HPDE6-E6E7 (cell line): ENCODE data around the gene AMZ1.
"Not testable (repeated sequence)": the region's sequence is repeated elsewhere in the genome, so short reads cannot be mapped to it uniquely, and the experiment has no call there.

Experiments
- DNase-seq: peaks from one replicate; pipeline ENCODE4 v3.0.0; 2011; ENCODE audit warnings: missing footprints; ENCODE audit errors: extremely low spot score

The AMZ1 gene

GRCh38 chr7:2691011-2691707, 3.2 kb downstream of the AMZ1 start:
- DNase-seq, result no peak

GRCh38 chr7:2691932-2692439, 4.0 kb downstream of the AMZ1 start:
- not testable (repeated sequence) for DNase-seq

GRCh38 chr7:2692543-2692942, 4.5 kb downstream of the AMZ1 start:
- no peak for DNase-seq

- DNase-seq, result not testable (repeated sequence)
Observed at GRCh38 chr7:2693420-2694121, 5.6 kb downstream of the AMZ1 start.

- not testable (repeated sequence) for DNase-seq
Observed at GRCh38 chr7:2694122-2694436, 6.1 kb downstream of the AMZ1 start.

GRCh38 chr7:2698581-2699288, 10.7 kb downstream of the AMZ1 start:
- no peak for DNase-seq

GRCh38 chr7:2699289-2699620, 11.3 kb downstream of the AMZ1 start:
- DNase-seq, result no peak

GRCh38 chr7:2700141-2700850, 12.3 kb downstream of the AMZ1 start:
- DNase-seq, result no peak

- no peak for DNase-seq
Observed at GRCh38 chr7:2701424-2701823, 13.4 kb downstream of the AMZ1 start.

- DNase-seq, result no peak
Observed at GRCh38 chr7:2701832-2702593, 14.0 kb downstream of the AMZ1 start.

GRCh38 chr7:2702594-2702957, 14.6 kb downstream of the AMZ1 start:
- no peak for DNase-seq

GRCh38 chr7:2705371-2706096, 17.5 kb downstream of the AMZ1 start:
- no peak for DNase-seq

- no peak for DNase-seq
Observed at GRCh38 chr7:2706685-2707126, 18.7 kb downstream of the AMZ1 start.

GRCh38 chr7:2707481-2707880, 19.5 kb downstream of the AMZ1 start:
- no peak for DNase-seq

GRCh38 chr7:2708041-2708440, 20.0 kb downstream of the AMZ1 start:
- no peak for DNase-seq

GRCh38 chr7:2708547-2709310, 20.7 kb downstream of the AMZ1 start:
- no peak for DNase-seq

- DNase-seq, result peak; percentile 71
Observed at GRCh38 chr7:2709553-2710285, 21.7 kb downstream of the AMZ1 start.

- no peak for DNase-seq
Observed at GRCh38 chr7:2710286-2710655, 22.3 kb downstream of the AMZ1 start.

- DNase-seq, result no peak
Observed at GRCh38 chr7:2710901-2711551, 23.0 kb downstream of the AMZ1 start.
